Measurements from ENCODE around the gene LBHD1.
"Not testable (repeated sequence)": the region's sequence is repeated elsewhere in the genome, so short reads cannot be mapped to it uniquely, and the experiment has no call there.

LBHD1 gene

DNA sequence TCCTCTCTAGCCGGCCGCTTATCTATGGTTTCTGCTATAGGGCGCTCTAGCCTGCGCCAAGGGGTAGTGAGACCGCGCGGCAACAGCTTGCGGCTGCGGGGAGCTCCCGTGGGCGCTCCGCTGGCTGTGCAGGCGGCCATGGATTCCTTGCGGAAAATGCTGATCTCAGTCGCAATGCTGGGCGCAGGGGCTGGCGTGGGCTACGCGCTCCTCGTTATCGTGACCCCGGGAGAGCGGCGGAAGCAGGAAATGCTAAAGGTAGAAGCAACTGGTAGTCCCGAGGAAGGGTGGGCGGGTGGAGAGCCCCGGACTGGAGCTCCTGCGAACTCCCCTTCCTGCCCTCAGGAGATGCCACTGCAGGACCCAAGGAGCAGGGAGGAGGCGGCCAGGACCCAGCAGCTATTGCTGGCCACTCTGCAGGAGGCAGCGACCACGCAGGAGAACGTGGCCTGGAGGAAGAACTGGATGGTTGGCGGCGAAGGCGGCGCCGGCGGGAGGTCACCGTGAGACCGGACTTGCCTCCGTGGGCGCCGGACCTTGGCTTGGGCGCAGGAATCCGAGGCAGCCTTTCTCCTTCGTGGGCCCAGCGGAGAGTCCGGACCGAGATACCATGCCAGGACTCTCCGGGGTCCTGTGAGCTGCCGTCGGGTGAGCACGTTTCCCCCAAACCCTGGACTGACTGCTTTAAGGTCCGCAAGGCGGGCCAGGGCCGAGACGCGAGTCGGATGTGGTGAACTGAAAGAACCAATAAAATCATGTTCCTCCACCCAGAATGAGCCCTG is at the start of gene LBHD1, which contains the start of gene UQCC3:
Gene LBHD1 (minus strand): TSS at position 660 of the 782 bp plus-strand sequence. CDS start 2,236 bp downstream, outside the sequence.
Gene UQCC3 (plus strand): TSS at position 66 of the 782 bp plus-strand sequence. CDS start 73 bp downstream, at position 139.
- DNase-seq: peak; percentile 97

GRCh38 chr11:62719302-62719978 is 47.4 kb upstream of the LBHD1 start:
- DNase-seq: no peak

DNA sequence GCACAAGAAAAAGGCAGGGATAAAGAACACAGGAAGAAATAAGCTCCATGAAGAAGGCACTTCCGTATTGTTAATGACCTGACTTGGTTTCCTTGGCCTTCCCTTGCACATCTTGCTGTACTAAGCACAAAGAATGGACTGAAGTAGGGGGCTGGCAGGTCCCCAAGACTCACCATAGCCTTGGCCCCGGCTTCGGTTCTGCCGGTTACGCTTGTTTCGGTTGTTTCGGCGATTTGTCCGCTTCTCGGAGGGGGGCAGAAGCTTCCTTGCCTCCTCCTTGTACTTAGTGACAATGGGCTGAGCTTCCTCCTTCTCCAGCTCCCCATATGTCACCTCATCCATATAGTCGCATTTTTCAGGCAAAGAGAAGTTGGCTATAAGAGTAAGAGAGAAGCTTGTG is 44.7 kb upstream of the LBHD1 start:
- DNase-seq: no peak

GRCh38 chr11:62716206-62716605 is 44.1 kb upstream of the LBHD1 start:
- no peak for DNase-seq

DNA sequence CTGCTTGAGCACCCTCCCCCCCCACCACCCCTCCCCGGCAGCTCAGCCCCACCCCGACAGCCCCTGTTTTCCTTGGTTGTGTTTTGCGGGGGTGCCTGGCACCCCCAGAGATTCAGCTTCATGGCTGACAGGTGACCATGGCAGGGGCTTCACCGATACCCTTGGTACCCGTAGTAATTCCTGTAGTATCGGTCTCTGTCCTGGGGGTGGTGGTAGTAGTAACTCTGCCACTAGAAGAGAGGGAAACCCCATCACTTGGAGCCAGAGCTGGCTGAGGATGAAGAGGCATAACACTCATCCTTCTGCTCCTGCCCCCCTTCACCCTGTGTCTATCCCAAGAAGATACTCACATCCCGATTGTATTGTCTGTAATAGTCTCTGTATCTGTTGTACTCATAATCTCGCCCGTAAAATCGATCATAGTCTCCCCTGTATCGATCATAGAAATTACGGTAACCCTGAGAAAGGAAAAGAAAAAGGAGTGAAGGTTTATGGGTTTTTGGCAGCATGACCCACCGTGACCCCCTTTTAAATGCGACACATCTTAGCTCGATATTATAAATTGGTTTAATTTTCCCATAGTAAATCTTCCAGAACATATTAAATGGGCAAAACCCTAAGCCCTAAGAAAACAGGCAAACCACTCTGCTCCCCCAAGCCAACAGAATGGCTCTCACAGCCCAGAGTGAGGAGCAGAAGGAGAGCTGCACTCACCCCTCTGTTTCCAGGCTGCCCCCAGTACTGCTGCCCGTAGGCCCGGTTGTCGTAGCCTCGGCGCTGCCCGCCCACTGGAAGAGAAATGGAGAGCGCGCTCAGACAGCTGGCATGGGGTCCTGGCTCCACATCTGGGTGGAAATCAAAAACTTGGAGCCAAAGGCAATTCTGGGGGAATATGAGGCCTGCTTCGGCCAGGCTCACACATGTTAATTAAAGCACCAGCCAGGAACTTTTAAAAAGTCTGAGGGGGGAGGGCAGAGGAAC is 43.4 kb upstream of the LBHD1 start:
- no peak for DNase-seq

- DNase-seq: no peak
These were observed 41.3 kb upstream of the LBHD1 start for GRCh38 chr11:62713343-62713742.

- no peak for DNase-seq
These were observed 40.8 kb upstream of the LBHD1 start for GRCh38 chr11:62712861-62713260.

DNA sequence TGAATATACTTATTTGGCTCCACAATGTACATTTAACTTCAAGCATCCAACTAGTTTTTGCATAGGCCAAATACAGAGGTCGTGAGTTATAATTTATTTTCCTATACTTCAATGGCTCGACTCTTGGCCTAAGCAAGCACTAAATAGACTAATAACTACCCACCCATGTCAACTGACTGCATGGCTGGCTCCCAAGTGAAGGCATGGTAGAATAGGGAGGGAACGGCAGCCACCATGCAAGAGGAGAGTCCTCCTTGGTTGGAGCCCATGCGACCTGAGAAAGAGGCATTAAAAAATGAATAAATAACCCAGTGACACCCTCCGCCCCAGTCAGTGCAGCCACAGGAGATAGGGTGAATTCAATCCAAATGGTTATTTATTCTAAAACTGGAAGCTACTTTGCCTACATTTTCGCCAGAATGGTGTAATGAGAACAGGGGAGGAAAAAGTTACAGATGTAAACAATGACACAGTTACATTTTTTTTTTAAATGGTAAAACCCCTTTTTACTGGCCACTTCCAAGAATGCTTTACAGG is 40.3 kb upstream of the LBHD1 start:
- DNase-seq: no peak

DNA sequence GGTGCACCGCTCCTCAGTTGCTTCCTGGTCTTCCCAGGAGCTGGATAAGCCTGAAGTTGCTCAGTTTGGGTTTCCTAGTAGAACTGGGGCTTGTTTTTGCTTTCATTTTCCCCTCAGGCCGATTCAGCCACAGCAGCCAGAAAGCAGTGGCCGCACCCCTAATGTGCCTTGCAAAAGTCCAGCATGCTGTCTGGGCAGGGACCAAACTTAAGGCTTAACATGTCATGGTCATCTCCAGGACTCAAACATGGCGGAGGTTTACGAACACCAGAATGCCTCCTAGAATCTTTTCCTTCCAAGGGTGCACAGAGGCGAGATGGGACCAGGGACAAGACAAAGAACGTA is 37.9 kb upstream of the LBHD1 start:
- no peak for DNase-seq

DNA sequence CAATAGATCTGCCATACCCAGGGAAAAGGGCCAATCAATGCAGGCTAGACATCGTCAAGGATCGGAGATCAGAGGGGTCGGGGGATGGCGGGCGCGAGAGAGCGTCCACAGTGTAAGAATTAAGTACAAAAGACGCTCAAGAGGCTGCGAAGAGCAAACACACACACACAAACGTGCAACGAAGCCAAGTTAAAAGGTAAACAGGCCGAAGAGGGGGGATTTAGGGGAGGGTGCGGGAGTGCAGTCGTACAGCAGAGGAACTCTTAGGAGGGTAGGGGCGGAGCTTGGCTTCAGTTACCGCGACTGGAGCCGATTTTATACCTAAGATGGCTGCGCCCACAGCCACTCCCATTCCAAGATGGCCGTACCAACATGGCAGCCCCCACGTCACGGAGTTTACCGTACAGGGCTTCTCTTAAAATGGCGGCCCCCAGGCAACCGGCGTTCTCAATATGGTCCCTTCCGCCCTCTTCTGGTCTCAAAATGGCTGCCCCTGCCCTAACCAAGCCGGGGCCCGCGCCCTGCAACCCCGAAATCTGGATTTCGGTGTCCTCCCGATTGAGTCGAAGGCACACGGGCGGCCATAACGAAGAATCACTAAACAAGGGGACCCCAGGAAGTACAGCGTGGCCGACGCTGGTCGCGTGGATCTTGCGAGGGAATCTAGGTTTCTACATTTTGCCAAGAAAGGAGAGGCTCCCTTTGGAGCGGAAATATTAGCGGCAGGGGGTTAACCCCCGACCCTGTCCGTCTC is 37.4 kb upstream of the LBHD1 start:
- DNase-seq: peak; percentile 95

GRCh38 chr11:62708793-62709192 is 36.7 kb upstream of the LBHD1 start:
- peak; percentile 21 for DNase-seq

- DNase-seq: no peak
These were observed 36.3 kb upstream of the LBHD1 start for GRCh38 chr11:62708392-62708791.

DNA sequence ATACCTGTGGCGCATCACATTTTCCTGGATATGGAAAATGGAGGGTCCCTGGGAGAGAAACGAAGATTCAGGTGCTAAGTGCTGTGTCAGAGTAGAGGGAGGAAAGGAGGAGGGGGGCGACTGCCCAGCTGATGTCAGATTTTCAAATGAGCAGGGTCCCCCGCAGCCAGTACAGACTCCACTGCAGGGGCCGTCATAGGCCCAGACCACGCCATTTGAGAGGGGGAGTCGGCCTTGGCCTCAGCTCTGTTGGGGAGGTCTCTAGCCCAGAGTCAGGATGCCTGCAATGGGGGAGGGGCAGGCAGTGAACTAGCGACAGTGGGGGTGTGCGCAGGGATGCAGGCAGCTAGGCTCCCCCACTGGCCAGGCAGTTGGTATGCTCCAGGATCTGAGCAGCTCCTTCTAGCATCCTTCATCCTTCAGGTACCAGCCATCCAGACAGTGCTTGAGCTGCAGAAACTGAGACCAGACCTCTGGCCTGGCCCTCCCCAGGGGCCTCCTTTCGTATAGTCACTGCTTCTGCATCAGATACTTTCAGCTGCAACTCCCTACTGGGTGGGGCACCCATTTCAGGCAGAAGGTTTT is 35.3 kb upstream of the LBHD1 start, which contains the start of the genes BSCL2 and GNG3:
Gene BSCL2 (minus strand): TSS at position 148 of the 585 bp plus-strand sequence. CDS start 229 bp downstream, outside the sequence.
Gene GNG3 (plus strand): TSS at position 400 of the 585 bp plus-strand sequence. CDS start 620 bp downstream, outside the sequence.
- peak; percentile 91 for DNase-seq

DNA sequence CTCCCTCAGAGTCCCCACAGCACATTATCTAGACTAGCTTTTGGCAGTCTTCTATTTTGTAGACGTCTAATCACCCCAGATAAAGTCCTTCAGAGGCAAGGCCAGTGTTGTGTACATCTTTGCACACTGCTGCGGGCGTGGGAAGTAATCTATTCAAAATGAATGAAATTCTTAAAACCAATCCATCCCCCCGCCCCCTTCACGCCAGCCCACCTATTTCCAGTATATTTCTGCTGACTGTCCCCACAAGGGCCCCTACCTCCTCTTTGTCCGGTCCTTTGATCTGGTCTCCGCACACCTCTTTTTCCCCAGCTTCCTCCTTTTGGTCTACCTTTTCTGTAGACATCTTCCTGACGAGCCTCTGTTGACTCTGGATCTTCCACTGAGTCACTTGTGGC is 34.8 kb upstream of the LBHD1 start:
- DNase-seq: no peak

DNA sequence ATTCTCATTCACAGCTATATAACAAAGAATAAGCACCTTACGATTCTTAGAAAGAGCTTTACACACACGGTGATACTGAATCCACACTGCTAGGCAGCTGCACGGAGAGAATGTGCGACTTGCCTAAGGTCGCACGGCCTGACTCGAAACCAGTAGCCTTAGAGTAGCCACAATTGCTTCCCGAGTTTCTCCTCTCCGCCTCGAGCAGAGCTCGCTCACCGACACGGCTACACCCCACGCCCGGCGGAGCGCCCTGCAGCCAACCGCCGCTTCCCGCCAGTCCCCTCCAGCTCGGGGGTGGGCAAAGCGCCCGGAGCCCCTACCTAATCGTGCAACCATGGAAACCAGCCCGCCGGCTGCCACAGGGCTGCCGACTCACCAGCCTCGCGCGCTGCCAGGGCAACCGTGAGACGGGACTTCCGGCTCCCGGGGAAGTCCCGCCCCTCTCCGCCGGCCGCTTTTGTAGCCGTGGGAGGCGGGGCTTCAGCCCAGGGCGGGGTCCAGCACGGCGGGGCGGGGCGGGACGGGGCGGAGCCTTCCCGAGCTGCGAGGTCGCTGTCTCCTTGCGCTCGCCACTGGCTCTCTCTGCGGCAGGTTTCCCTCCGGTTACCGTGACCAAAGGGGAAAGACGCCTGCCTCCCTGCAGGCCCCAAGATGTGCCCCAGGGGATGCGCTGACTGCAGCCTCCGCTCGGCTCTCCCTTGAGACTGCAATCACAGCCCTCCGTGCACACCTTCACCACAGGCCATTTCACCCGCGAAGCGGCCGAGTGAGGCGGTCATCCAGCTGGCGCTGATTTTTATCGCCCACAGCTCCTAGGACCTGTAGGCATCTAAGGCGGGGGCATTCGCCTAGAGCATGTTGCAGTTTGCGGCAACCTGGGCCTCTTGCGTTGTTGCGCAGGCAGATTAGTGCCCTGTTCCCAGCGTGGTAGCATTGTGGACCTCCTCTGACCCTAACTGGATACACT is 34.1 kb upstream of the LBHD1 start:
- DNase-seq: peak; percentile 96

GRCh38 chr11:62705413-62705812 is 33.3 kb upstream of the LBHD1 start:
- DNase-seq: no peak

- not testable (repeated sequence) for DNase-seq
These were observed 31.9 kb upstream of the LBHD1 start for GRCh38 chr11:62703921-62704320.

DNA sequence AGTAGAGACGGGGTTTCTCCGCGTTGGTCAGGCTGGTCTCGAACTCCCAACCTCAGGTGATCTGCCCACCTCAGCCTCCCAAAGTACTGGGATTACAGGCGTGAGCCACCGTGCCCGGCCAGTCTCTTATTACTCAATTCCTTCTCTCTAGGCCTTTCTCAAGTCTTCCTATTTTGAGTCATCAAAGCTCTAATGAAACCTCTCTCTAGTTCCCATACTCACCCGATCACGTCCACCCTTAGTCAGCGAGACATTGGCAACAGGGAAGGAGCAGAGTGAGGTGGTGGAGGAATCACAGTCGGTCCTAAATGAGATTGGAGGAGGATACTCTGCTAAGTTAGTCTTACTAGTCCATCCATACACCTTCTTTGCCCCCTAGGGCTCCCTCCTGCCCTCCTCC is 30.2 kb upstream of the LBHD1 start:
- DNase-seq: no peak

- DNase-seq: peak; percentile 74
These were observed 22.5 kb upstream of the LBHD1 start for GRCh38 chr11:62694455-62695167.

Measured in retina (tissue), 1 donor.